HG02973 (cell line): Measurements from ENCODE around the gene LPP.

Experiments used
- ATAC-seq: cut with Tn5 transposase; IDR thresholded peaks from one replicate; pipeline ENCODE4 v1.9.1; 2021; ENCODE audit warnings: moderate library complexity; ENCODE audit not compliant: unreplicated experiment

The LPP gene

DNA sequence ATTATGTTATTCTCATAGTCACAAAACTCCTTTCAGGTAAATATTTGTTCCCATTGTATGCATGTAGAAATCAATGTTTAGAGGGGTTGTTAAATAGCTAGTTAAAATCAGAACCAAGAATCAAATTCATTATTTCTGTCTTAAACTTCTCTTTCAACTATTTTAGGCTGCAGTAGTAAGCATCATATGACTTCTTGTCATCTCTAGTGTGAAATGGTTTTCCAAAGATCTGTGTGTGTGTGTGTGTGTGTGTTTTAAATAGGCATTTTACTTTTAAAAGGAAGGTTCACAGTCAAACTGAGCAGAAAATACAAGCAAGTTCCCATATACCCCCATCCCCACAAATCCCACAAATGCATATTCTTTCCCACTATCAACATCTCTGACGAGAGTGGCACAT lies 506.5 kb downstream of the LPP start:
- ATAC-seq, result no peak

DNA sequence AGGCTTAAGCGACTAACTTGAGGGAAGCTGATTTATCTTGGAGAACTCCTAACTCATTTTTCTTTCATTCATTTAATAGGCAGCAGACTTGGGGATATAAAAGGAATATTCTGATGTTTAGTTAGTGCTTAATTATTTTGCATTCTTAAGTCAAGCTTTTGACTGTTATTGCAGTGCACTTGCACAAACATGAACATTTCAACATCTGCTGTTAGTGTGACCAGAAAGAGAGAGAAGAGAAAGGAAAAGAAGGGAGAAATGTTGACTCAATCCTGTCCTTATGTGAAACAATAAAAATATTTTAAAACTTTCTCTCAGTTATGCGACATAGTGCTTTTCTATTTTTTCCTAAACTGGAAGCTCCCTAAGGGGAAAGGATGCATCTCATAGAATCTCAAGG lies 507.8 kb downstream of the LPP start:
- no peak for ATAC-seq

DNA sequence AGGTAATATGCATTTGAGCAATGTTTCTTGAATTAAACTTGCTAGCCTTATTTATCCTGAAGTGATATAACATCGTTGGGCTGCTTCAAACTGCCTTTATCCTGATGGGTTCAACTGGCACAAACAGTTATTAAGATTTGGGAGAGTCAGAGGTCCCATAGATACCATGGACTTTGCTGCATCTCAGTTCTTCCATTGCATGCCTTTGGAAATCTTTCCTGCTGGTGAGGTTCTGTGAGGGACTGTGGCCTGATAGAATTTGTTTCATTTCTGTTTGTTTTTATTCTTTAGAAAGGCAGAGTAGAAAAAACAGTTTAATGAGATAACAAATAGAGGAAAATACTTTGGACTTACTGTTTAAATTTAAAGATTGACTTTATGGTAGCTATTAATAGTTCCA lies 508.3 kb downstream of the LPP start:
- no peak for ATAC-seq

GRCh38 chr3:188662795-188663194 lies 508.8 kb downstream of the LPP start:
- ATAC-seq, result no peak

- ATAC-seq, result no peak
Measured at GRCh38 chr3:188663839-188664238, 509.9 kb downstream of the LPP start.

GRCh38 chr3:188664795-188665194 lies 510.8 kb downstream of the LPP start:
- no peak for ATAC-seq

DNA sequence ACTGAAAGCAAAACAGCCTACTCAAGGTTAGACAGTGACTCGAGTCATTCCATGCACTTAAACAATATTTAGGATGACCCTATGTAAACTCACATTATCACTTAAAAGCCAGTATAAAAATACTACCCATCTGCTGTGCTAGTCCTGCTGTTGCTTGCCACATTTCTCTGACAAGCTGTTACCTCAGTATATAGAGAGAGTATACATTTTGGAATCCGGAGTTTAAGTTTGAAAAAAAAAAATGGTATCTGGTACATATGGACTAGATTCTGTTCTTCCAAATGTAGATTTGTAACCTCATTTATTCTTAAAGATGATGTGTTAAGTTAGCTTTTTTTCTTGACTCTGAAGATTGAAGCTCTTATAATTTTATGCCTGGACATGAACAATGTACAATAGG lies 514.0 kb downstream of the LPP start:
- ATAC-seq, result no peak

DNA sequence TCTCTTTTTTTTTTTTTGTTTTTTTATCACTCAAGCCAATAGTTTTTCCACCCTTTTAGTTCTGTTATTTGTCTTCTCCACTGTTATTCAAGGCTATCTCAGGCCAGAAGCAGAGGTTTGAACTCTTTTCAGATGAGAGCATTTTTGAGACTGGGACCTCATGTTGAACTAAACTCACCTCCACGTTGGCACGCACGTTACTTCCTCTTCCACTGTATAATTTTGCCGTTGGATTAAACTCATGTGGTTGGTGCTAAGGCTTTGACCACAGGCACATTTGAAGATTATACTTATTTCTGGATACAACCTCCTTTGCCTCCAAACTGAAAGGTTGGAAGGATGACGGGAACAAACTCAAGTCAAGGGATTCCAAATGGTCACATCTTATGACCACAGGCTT lies 516.5 kb downstream of the LPP start:
- no peak for ATAC-seq

GRCh38 chr3:188671971-188672370 lies 518.0 kb downstream of the LPP start:
- ATAC-seq, result no peak

GRCh38 chr3:188672840-188673239 lies 518.9 kb downstream of the LPP start:
- ATAC-seq, result no peak

DNA sequence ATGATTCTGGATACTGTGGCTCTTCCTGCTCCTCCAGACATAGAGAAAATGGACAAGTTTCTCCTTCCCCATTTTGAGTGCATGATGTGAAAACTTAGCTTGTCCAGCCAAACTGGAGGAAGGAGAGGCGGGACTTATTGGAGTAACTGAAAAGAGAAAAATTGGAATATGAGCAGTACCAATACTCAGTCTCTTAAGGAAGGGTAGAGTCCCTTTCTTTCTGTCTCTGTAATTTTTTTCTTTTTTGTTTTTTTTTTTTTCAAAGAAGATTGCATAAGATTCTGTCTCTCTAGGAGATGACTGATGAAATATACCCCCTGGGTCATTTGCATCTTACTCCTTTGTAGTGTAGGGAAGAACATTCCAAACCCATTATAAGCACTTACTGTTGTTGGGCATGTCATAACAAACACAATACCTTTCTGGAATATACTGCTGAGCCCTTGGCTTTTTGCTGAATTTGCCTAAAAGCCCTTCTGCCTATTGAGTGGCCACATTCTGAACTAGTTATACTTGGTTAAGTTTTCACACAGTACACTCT lies 519.8 kb downstream of the LPP start:
- ATAC-seq, result no peak

DNA sequence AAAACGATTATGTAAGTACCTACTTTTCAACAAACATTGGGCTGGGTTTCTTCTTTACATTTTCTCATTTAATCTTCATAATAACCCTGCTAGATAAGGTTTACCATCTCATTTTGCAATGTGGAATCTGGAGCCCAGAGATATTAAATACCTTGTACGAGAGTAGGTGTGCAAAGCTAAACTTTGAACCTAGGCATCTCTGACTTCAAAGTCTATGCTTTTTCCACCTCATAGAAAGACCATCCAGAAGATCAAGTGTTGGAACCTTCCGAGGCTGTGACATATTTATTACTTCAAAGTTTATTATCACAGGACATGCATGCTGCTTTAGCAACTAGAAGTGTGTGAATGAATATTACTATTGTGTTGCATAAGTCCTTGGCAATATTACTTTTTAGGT lies 520.6 kb downstream of the LPP start:
- ATAC-seq, result no peak

DNA sequence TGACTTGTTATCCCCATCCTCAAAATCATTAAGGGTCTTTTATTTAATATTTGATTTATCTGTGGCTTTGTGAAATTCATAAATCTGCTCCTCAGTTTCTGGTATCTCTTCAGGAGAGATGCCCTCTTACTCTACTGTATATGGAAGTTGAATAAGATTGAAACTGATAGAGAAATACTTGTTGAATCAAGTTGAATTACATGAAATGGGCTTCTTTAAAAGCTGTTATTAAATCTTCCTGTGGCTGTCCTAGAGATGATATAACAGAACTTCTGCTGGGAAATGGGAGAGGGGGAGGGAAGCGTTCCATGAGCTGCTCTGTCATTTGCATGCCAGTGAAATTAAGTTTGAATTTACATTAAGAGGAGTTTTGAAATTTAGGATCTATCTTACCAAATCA lies 523.4 kb downstream of the LPP start:
- ATAC-seq, result no peak

DNA sequence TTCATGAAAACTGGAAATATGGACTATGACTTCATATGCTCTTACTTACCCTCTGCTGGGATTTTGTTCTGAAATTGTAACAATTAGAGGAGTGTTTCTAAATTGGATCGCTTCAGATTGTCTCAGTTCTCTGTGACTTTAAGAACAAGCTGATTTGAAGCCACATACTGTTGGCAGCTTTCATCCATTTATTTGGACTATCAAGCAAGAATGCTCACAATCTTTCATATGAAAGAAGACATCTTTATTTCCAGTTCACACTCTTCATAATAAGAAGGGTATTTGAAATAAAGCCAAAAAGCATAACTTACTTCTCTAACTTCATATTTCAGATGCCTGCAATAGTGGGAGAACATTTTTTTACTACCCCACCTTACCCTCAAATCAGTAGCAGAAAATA lies 526.2 kb downstream of the LPP start:
- no peak for ATAC-seq

DNA sequence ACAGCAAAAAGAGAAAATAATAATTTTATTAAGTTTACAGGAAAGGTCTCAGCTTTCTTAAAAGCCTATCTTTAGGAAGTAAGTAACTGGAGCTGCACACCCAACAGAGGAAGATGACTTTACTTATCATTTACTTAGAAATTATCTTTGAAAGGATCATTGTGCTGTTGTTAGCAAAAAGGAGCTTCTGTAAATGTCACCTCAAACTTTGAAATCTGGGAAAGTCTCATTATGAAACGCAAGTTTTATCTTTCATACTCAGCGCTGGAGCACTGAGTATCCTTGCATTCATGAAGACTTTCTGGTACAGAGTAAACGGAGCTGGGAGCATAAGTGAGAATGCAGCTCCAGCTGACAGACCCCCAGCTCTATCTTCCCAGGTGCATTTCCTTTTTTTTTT lies 526.6 kb downstream of the LPP start:
- ATAC-seq, result no peak

- ATAC-seq, result no peak
Measured at GRCh38 chr3:188682316-188682715, 528.4 kb downstream of the LPP start.

- ATAC-seq, result no peak
Measured at GRCh38 chr3:188683032-188683521, 529.1 kb downstream of the LPP start.

DNA sequence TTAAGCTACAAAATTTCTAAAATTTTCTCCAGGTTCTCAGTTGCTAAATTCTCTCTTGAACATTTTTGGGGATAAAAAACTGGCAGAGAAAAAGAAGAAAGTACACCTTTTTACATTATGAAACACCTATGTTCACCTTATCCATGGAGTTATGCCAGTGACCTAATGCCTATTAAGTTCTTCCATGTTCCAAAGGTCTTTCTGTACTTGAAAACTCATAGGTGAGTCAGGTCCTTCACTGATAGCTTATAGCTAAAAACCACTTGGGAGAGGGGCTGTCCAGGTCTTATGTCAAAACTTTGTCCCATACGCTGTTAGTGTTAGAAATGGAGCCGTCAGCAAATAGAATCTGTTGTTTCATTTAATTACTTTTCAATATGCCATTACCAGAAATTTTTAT lies 530.3 kb downstream of the LPP start:
- no peak for ATAC-seq

- ATAC-seq, result no peak
Measured at GRCh38 chr3:188685789-188686188, 531.8 kb downstream of the LPP start.

DNA sequence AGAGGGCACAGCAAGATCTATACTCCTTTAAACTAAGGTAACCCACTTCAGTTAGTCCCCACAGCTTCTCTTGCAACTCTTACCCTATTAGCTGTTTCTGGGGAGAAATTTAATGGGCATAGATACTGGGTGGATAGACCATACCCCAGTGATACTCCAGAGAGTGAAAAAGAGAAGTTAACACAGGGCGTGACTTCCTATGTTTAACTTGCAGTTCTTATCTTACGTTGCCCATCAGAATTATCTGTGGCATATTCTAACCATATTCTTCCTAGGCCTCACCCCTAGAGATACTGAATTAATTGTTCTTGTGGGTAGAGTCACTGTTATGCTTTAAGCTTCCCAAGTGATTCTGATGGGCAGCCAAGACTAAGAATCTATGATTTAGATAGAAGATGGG lies 532.4 kb downstream of the LPP start:
- no peak for ATAC-seq

DNA sequence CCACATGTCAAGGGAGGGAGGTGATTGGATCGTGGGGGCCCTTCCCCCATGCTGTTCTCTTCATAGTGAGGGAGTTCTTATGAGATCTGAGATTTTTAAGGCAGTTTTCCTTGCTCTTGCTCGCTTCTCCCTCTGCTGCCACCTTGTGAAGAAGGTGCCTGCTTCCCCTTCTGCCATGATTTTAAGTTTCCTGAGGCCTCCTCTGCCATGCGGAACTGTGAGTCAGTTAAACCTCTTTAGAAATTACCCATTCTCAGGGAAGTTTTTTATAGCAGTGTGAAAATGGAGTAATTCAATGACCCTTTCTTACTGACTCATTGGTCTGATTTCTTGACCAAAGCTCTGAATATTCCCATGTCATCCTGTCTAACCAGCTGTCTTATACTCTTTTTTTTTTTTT lies 533.4 kb downstream of the LPP start:
- no peak for ATAC-seq

GRCh38 chr3:188689101-188689574 lies 535.2 kb downstream of the LPP start:
- ATAC-seq, result no peak

GRCh38 chr3:188690064-188690463 lies 536.1 kb downstream of the LPP start:
- ATAC-seq, result no peak
